Calu3 (cell line): ENCODE data around the gene ABCF2. TPM values are rescaled to one million over a fixed set of nuclear protein-coding genes. Genes with fewer than 3 reads are reported as not detected.

Experiments
- BruUV-seq: library from RNA; stranded (reverse); fragments of 400-500 nt; replicated peaks from 2 replicates; lab custom pipeline; 2021; lab: Mats Ljungman, UMichigan
- CTCF ChIA-PET: fragments of 300-600 bp; sonication (Branson Sonifier 250); formaldehyde crosslinking; loops from one replicate; lab custom pipeline; 2022; ENCODE audit warnings: antibody characterized with exemption; lab: Charles Lee
- DNase-seq: peaks from one replicate; pipeline ENCODE4 v3.0.0; 2022
- H3K27ac Mint-ChIP-seq: one replicate; pipeline ENCODE4 v1.8.0; 2022; ENCODE audit warnings: mixed read lengths; ENCODE audit not compliant: unreplicated experiment
- H3K27me3 Mint-ChIP-seq: one replicate; pipeline ENCODE4 v1.8.0; 2022; ENCODE audit warnings: mixed read lengths; ENCODE audit not compliant: unreplicated experiment
- H3K36me3 Mint-ChIP-seq: one replicate; pipeline ENCODE4 v1.8.0; 2022; ENCODE audit warnings: mild to moderate bottlenecking, moderate library complexity, mixed read lengths; ENCODE audit not compliant: insufficient read depth, unreplicated experiment
- H3K4me1 Mint-ChIP-seq: one replicate; pipeline ENCODE4 v1.8.0; 2022; ENCODE audit warnings: mild to moderate bottlenecking, low read depth, mixed read lengths; ENCODE audit not compliant: unreplicated experiment
- H3K4me3 Mint-ChIP-seq: one replicate; pipeline ENCODE4 v1.8.0; 2022; ENCODE audit warnings: mild to moderate bottlenecking, low read depth, moderate library complexity, mixed read lengths; ENCODE audit not compliant: unreplicated experiment
- H3K9me3 Mint-ChIP-seq: one replicate; pipeline ENCODE4 v1.8.0; 2022; ENCODE audit warnings: low read depth, mixed read lengths; ENCODE audit not compliant: unreplicated experiment
- intact Hi-C: fragments of 100-400 bp; cut with micrococcal nuclease; formaldehyde crosslinking; loops from one replicate; pipeline ENCODE4 v1.10.0; 2022; ENCODE audit not compliant: unreplicated experiment
- total RNA-seq: library from RNA; stranded (reverse); gene quantifications from 2 replicates; pipeline ENCODE4 v1.2.3, GENCODE V29; 2022
- TF ChIP-seq, protein P1 (sequence below): fragments of 200-600 bp; IDR thresholded peaks from one replicate; pipeline ENCODE4 v1.8.0; 2022; ENCODE audit warnings: antibody characterized with exemption; ENCODE audit not compliant: unreplicated experiment

ABCF2 gene
- total RNA-seq, 1 experiment from 2014 or later: 49.7 TPM

DNA sequence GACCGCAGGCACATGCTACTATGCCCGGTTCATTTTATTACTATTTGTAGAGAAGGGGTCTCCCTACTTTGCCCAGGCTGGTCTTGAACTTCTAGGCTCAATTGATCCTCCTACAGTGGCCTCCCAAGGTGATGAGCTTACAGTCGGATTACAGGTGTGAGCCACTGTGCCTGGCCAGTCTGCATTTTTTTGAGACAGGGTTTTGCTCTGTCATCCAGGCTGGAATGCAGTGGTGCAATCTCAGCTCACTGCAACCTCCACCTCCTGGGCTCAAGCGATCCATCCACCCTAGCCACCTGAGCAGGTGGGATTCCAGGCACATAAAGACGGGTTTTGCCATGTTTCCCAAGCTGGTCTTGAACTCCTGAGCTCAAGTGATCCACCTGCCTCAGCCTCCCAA lies 14.4 kb downstream of the ABCF2 start:
- H3K27ac Mint-ChIP-seq: no peak overlapping the region
- TF ChIP-seq, protein P1, sequence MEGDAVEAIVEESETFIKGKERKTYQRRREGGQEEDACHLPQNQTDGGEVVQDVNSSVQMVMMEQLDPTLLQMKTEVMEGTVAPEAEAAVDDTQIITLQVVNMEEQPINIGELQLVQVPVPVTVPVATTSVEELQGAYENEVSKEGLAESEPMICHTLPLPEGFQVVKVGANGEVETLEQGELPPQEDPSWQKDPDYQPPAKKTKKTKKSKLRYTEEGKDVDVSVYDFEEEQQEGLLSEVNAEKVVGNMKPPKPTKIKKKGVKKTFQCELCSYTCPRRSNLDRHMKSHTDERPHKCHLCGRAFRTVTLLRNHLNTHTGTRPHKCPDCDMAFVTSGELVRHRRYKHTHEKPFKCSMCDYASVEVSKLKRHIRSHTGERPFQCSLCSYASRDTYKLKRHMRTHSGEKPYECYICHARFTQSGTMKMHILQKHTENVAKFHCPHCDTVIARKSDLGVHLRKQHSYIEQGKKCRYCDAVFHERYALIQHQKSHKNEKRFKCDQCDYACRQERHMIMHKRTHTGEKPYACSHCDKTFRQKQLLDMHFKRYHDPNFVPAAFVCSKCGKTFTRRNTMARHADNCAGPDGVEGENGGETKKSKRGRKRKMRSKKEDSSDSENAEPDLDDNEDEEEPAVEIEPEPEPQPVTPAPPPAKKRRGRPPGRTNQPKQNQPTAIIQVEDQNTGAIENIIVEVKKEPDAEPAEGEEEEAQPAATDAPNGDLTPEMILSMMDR: no peak
- intact Hi-C loops: no loop called here
- no peaks in the 10 kb centered on the region for H3K9me3 Mint-ChIP-seq
- no TSS peak for BruUV-seq
- no peaks in the 10 kb centered on the region for H3K27me3 Mint-ChIP-seq
- CTCF ChIA-PET: no interaction called here
- H3K36me3 Mint-ChIP-seq: peaks cover 16% of the 10 kb centered on the region
- no peak for DNase-seq
- H3K4me1 Mint-ChIP-seq: no peaks in the 10 kb centered on the region
- H3K4me3 Mint-ChIP-seq: no peak overlapping the region

- DNase-seq: no peak
- Mint-ChIP-seq H3K9me3 (no peaks in the 10 kb centered on the region), H3K36me3 (peaks cover 16% of the 10 kb centered on the region), H3K4me1 (no peaks in the 10 kb centered on the region), H3K4me3 (no peak overlapping the region), H3K27me3 (no peaks in the 10 kb centered on the region), H3K27ac (no peak overlapping the region)
- no TSS peak for BruUV-seq
- intact Hi-C loops: no loop called here
- TF ChIP-seq, protein P1: no peak
- CTCF ChIA-PET: no interaction called here
These were observed 15.7 kb downstream of the ABCF2 start for GRCh38 chr7:151211155-151211772.

DNA sequence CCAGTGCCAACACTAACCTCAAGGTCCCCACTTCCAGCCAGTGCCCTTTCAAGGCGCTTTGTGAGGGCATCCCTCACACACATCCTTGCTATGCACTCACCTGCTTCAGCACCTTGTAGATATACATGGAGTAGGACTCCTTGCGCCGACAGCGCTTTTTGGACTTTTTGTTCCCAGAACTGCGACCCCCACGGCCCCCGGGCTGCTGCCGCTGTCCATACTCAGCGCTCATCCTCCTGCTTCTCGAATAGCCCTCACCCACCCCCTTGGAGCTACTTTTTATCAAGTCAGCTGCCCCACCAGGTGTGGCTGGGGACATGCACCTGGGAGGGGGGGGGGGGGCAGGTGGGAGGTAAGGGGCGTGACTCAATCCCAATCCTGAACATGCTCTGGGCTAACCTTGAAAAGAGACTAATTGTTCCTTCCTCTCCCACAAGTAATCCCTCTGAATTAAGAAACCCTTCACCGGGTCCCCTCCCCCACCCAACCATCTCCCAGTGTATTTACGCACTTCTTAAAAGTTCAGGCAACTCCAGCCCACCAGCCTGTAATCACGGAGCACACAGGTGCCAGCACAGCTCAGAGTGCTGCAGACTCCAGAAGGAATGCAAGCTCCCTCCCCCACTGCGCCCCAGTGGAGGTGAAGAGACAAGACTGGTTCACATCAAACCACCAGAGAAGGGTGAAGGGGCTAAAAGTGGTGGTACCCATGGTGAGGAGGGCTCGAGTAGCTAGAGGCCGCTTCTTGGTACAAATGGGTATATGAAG lies 16.7 kb downstream of the ABCF2 start, which contains the start of gene H2BK1:
Gene H2BK1, minus strand, starts transcription at position 402 of the 768 bp plus-strand sequence. Its CDS starts 170 bp downstream, at position 232.
- Mint-ChIP-seq H3K4me3 (no peak within 1 kb of the TSS), H3K9me3 (no peaks in the 10 kb centered on the region), H3K27ac (no peak within 1 kb of the TSS), H3K27me3 (no peaks in the 10 kb centered on the region), H3K36me3 (peaks cover 11% of the 10 kb centered on the region), H3K4me1 (no peaks in the 10 kb centered on the region)
- CTCF ChIA-PET: no interaction called here
- DNase-seq: no peak
- BruUV-seq: no TSS peak
- TF ChIP-seq, protein P1: no peak
- intact Hi-C loops: no loop called here

- no peak overlapping the region for H3K4me3 Mint-ChIP-seq
- TF ChIP-seq, protein P1: no peak
- DNase-seq: no peak
- H3K36me3 Mint-ChIP-seq: peaks cover 6% of the 10 kb centered on the region
- no peak overlapping the region for H3K27ac Mint-ChIP-seq
- H3K4me1 Mint-ChIP-seq: no peaks in the 10 kb centered on the region
- CTCF ChIA-PET: interaction anchor here (0.5 kb wide), 1 partner anchor 10 kb away, joined by 3 read pairs; no protein-coding TSS in a partner anchor
- no TSS peak for BruUV-seq
- no peaks in the 10 kb centered on the region for H3K9me3 Mint-ChIP-seq
- intact Hi-C loops: no loop called here
- H3K27me3 Mint-ChIP-seq: no peaks in the 10 kb centered on the region
These were observed 17.4 kb downstream of the ABCF2 start for GRCh38 chr7:151209588-151209987.
